IMR-90 (cell line): ENCODE data around the gene PFKL.

ENCODE experiments used
- CEBPB ChIP-seq: IDR thresholded peaks from 2 replicates; pipeline ENCODE4 v1.6.1; 2012; ENCODE audit warnings: low read depth, low read length, improper control_type of control experiment
- RFX5 ChIP-seq: IDR thresholded peaks from 2 replicates; pipeline ENCODE4 v1.8.0; 2012; ENCODE audit warnings: low read depth, mild to moderate bottlenecking, low read length, moderate library complexity
- TF ChIP-seq, protein P1 (sequence below): conservative IDR thresholded peaks from 2 replicates; pipeline ENCODE4 v1.5.1; 2012; ENCODE audit warnings: mild to moderate bottlenecking, low read depth, low read length, improper control_type of control experiment

DNA sequence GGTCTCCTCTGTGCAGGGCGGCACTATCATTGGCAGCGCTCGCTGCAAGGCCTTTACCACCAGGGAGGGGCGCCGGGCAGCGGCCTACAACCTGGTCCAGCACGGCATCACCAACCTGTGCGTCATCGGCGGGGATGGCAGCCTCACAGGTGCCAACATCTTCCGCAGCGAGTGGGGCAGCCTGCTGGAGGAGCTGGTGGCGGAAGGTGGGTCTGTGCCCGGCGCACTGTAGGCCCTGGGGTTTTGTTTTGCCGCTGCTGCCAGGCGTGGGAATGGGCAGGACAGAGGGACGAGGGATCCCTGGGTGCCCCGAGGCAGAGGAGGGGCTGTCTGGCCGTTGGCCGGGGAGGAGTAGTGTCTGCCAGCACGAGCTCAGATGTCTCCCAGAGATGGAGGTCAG lies 12.2 kb downstream of the PFKL start:
- TF ChIP-seq RFX5 (no peak), CEBPB (no peak)
- TF ChIP-seq, protein P1, sequence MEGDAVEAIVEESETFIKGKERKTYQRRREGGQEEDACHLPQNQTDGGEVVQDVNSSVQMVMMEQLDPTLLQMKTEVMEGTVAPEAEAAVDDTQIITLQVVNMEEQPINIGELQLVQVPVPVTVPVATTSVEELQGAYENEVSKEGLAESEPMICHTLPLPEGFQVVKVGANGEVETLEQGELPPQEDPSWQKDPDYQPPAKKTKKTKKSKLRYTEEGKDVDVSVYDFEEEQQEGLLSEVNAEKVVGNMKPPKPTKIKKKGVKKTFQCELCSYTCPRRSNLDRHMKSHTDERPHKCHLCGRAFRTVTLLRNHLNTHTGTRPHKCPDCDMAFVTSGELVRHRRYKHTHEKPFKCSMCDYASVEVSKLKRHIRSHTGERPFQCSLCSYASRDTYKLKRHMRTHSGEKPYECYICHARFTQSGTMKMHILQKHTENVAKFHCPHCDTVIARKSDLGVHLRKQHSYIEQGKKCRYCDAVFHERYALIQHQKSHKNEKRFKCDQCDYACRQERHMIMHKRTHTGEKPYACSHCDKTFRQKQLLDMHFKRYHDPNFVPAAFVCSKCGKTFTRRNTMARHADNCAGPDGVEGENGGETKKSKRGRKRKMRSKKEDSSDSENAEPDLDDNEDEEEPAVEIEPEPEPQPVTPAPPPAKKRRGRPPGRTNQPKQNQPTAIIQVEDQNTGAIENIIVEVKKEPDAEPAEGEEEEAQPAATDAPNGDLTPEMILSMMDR: no peak
